HepG2 (cell line): ENCODE results near the gene PAPSS1.

Source experiments
- POLR2A ChIP-seq, 2 experiments: IDR thresholded peaks; 2 replicates each; pipeline ENCODE4 v1.6.1; 2011; ENCODE audit warnings: low read depth in 2 of 2, low read length in 2 of 2, mild to moderate bottlenecking in 1 of 2, moderate library complexity in 1 of 2; ENCODE audit not compliant: insufficient read depth in 1 of 2
- TCF7 ChIP-seq: sonication (generic); IDR thresholded peaks from 2 replicates; pipeline ENCODE4 v1.6.1; 2016; ENCODE audit warnings: antibody characterized with exemption, low read depth
- ZMYM4 ChIP-seq: sonication (generic); formaldehyde crosslinking; IDR thresholded peaks from 2 replicates; pipeline ENCODE4 v1.8.1; 2023; ENCODE audit warnings: mild to moderate bottlenecking, missing genetic modification reagents

DNA sequence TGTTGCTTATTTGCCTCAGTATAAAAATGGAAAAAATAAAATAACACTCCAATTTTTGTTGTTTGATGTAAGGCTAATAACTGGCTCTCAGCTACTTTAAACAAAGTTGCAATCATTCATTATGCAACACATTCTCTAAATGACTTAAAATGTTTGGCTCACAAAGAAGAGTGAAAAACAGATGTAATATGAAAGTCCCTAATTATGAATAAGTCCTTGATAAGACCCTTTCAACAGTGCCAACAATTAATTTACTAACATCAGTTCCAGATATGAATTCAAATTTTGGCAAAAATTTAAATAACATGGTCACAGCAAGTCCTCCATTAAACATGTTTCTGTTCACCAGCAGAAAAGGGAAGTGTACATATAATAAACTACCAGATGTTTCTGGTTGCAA, 69.8 kb downstream of the PAPSS1 start:
- TF ChIP-seq TCF7 (no peak), POLR2A (IDR thresholded peaks at IDR 0.05; ENCODE audit: insufficient read depth in 1 of 2, low read depth in 2 of 2, low read length in 2 of 2) (no peak), ZMYM4 (no peak)
